Measurements from ENCODE around the gene SOX21. TPM values are rescaled to one million over a fixed set of nuclear protein-coding genes. Genes with fewer than 3 reads are reported as not detected.

SOX21 gene
- total RNA-seq, 3 donors from 2014 or later (not counting 1 experiment from before 2014, with no cell fraction given), result not detected

DNA sequence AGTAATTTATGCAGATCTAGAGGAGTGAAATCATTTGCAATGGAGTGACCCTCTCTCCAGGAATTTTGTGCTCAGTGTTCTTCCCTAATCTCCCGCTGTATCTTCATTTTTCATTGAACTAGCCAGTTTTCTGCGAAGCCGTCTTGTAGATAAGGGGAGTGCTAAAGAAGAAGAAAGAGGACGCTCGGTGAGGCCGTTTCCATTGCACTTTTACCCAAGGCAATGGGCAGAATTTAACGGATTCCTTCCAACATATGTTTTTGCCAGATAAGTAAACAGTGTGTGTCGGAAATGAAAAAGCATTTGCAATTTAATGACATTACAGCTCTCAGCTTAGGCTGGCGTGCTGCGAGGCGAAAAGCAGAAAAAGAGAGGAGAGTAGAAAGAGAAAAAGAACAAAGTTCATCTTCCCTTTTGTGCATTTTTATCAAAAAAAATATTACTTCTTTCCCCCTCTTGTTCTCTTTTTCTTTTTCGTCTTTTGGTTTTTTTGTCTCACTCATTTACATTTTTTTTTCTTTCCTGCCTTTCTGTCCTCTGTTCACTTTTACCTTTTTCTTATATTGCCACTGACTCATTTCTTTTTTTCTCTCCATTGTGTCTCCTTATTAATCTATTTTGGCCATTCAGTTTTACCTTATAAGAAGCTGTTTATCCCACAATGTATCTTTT lies 49.9 kb downstream of the SOX21 start:
- Mint-ChIP-seq H3K4me1 (no peaks in the 10 kb centered on the region), H3K27ac (no peak overlapping the region), H3K9me3 (no peaks in the 10 kb centered on the region), H3K36me3 (no peaks in the 10 kb centered on the region), H3K27me3 (ENCODE audit: low read depth in 2 of 2) (peaks cover 21 to 36% of the 10 kb centered on the region in 2 donors), H3K4me3 (no peak overlapping the region)
- Histone ChIP-seq H3K27me3 (ENCODE audit: control insufficient read depth, insufficient read depth, low read length) (no peaks in the 10 kb centered on the region), H3K4me3 (ENCODE audit: low read length) (no peak overlapping the region), H3K9me3 (ENCODE audit: control insufficient read depth, insufficient read depth, low read length) (no peaks in the 10 kb centered on the region), H3K36me3 (ENCODE audit: control insufficient read depth, insufficient read depth, low read length) (no peaks in the 10 kb centered on the region), H3K27ac (ENCODE audit: low read length) (no peak overlapping the region), H3K4me1 (ENCODE audit: control insufficient read depth, insufficient read depth, low read length) (no peaks in the 10 kb centered on the region)
- DNase-seq (no peak), ATAC-seq (no peak)
- intact Hi-C loops (cut with micrococcal nuclease), result no loop called here
- WGBS (ENCODE audit: insufficient coverage), result 17% methylated on average over 11 of the region's 12 CpGs
- TF ChIP-seq, protein P1, sequence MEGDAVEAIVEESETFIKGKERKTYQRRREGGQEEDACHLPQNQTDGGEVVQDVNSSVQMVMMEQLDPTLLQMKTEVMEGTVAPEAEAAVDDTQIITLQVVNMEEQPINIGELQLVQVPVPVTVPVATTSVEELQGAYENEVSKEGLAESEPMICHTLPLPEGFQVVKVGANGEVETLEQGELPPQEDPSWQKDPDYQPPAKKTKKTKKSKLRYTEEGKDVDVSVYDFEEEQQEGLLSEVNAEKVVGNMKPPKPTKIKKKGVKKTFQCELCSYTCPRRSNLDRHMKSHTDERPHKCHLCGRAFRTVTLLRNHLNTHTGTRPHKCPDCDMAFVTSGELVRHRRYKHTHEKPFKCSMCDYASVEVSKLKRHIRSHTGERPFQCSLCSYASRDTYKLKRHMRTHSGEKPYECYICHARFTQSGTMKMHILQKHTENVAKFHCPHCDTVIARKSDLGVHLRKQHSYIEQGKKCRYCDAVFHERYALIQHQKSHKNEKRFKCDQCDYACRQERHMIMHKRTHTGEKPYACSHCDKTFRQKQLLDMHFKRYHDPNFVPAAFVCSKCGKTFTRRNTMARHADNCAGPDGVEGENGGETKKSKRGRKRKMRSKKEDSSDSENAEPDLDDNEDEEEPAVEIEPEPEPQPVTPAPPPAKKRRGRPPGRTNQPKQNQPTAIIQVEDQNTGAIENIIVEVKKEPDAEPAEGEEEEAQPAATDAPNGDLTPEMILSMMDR (IDR thresholded peaks at IDR 0.05), result no peak

DNA sequence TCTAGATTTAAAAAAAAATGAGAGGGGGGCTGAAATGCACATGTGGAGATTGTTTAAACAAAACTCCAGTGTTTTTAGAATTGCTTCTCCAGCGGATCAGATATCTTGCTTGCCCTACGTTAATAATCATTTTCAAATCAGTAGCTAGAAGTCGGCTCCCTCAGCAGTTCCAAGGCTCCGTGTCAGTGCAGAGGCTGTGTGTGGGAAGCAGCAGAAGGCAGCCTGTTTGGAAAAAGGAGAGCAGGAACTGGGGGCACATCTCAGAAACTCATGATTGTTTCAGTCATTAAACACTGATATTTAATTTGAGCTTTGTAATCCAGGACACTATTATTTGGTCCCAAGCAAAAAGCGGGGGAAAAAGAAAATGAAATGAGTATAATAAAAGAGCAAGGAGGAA lies 50.9 kb downstream of the SOX21 start:
- 84% methylated on average over 5 of the region's 5 CpGs for whole genome bisulfite sequencing (ENCODE audit: insufficient coverage)
- Mint-ChIP-seq H3K27ac (no peak overlapping the region), H3K27me3 (ENCODE audit: low read depth in 2 of 2) (peaks cover 21 to 36% of the 10 kb centered on the region in 2 donors), H3K4me3 (no peak overlapping the region), H3K4me1 (no peaks in the 10 kb centered on the region), H3K9me3 (no peaks in the 10 kb centered on the region), H3K36me3 (no peaks in the 10 kb centered on the region)
- Histone ChIP-seq H3K27me3 (ENCODE audit: control insufficient read depth, insufficient read depth, low read length) (no peaks in the 10 kb centered on the region), H3K27ac (ENCODE audit: low read length) (no peak overlapping the region), H3K9me3 (ENCODE audit: control insufficient read depth, insufficient read depth, low read length) (no peaks in the 10 kb centered on the region), H3K4me1 (ENCODE audit: control insufficient read depth, insufficient read depth, low read length) (no peaks in the 10 kb centered on the region), H3K36me3 (ENCODE audit: control insufficient read depth, insufficient read depth, low read length) (no peaks in the 10 kb centered on the region), H3K4me3 (ENCODE audit: low read length) (no peak overlapping the region)
- TF ChIP-seq, protein P1 (IDR thresholded peaks at IDR 0.05), result no peak
- intact Hi-C loops (cut with micrococcal nuclease), result no loop called here
- ATAC-seq (no peak), DNase-seq (no peak)

DNA sequence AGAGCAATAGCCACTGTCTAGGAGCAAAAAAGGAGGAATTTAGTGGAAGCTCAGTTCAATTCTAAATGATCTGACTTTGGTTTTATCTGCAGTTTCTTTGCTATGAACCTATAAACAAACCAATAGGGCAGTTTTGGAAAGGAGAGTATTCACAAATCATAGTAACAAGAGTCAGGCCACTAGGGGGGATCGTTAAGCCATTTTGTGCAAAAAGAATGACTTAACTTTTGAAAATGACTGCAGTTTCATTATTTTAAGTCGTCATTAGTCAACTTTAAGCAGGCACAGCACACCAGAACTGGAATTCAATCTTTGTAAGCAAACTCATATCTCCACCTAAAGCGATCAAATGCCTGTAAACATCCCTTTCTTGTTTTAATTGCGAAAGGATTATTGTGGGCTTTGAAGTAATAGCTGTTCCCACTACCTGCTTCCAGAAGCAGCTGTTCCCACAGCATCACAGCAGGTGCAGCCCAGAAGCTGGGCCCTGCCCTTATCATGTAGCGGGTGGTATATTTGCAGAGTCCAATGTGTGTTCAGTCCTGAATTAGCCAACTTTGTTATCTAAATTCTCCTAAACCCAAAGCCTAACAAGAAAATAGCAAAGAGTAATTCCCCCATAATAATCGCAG lies 51.5 kb downstream of the SOX21 start:
- peaks cover 21 to 36% of the 10 kb centered on the region in 2 donors for H3K27me3 Mint-ChIP-seq (ENCODE audit: low read depth in 2 of 2)
- no peaks in the 10 kb centered on the region for H3K4me1 Mint-ChIP-seq
- intact Hi-C loops (cut with micrococcal nuclease), result no loop called here
- no peak for DNase-seq
- H3K27ac Mint-ChIP-seq, result no peak overlapping the region
- Histone ChIP-seq H3K9me3 (ENCODE audit: control insufficient read depth, insufficient read depth, low read length) (no peaks in the 10 kb centered on the region), H3K27ac (ENCODE audit: low read length) (no peak overlapping the region), H3K4me3 (ENCODE audit: low read length) (no peak overlapping the region), H3K4me1 (ENCODE audit: control insufficient read depth, insufficient read depth, low read length) (no peaks in the 10 kb centered on the region), H3K27me3 (ENCODE audit: control insufficient read depth, insufficient read depth, low read length) (no peaks in the 10 kb centered on the region), H3K36me3 (ENCODE audit: control insufficient read depth, insufficient read depth, low read length) (no peaks in the 10 kb centered on the region)
- H3K4me3 Mint-ChIP-seq, result no peak overlapping the region
- WGBS (ENCODE audit: insufficient coverage), result 30% methylated on average over 3 of the region's 6 CpGs
- ATAC-seq, result no peak
- H3K9me3 Mint-ChIP-seq, result no peaks in the 10 kb centered on the region
- TF ChIP-seq, protein P1 (IDR thresholded peaks at IDR 0.05), result no peak
- H3K36me3 Mint-ChIP-seq, result no peaks in the 10 kb centered on the region

Other genes starting within 250 kb of the SOX21 start
- gene DCT, start 232.9 kb downstream of the SOX21 start, total RNA-seq, result under 1 TPM; 0.16 to 0.75 (median 0.28) TPM
- 1 to 10 TPM; 6.9 to 9.0 (median 7.7) TPM for gene TGDS, start 116.4 kb downstream of the SOX21 start, total RNA-seq
- gene GPR180, start 110.7 kb downstream of the SOX21 start, total RNA-seq, result 1 to 10 TPM; 2.0 to 2.9 (median 2.7) TPM